COLO668 (cell line): ENCODE results near the gene TMEM217.

Experiments used
- DNase-seq: peaks from one replicate; lab custom pipeline; 2025; ENCODE audit not compliant: unreplicated experiment; lab: John Stamatoyannopoulos, UW

TMEM217 gene

DNA sequence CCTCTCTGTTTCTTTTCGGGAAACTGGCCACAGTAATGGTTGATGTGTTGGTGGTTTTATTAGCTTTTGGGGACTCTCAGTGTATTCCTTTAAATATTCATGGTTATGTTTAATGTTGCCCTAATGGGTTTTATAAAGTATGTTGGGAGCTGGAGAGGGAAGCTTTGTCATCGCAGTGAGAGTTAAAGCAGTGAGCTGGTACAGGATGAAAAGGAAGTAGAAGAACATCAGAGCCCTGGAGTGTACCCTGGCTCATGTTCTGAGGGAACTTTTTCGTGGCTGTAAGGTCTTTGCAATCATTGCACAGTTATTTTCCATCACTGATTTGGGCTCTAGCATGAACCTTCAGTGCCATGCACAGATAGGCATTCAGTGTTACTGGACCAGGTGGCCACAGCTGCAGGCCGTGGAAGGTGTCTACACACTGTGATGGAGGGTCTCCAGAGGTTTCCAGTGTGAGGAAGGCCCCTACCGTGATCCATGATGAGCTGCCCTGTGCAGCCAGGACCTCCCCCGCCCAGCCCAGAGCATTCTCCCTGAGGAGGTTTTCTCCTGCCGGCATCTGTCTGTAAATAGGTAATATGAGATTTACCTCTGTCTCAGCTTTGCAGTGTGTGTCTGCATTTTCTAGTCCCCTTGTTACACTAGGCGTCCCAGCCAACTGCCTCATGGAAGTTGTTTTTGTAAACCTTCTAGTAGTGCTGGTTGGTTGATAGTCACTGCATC is 22.4 kb upstream of the TMEM217 start:
- DNase-seq: no peak

DNA sequence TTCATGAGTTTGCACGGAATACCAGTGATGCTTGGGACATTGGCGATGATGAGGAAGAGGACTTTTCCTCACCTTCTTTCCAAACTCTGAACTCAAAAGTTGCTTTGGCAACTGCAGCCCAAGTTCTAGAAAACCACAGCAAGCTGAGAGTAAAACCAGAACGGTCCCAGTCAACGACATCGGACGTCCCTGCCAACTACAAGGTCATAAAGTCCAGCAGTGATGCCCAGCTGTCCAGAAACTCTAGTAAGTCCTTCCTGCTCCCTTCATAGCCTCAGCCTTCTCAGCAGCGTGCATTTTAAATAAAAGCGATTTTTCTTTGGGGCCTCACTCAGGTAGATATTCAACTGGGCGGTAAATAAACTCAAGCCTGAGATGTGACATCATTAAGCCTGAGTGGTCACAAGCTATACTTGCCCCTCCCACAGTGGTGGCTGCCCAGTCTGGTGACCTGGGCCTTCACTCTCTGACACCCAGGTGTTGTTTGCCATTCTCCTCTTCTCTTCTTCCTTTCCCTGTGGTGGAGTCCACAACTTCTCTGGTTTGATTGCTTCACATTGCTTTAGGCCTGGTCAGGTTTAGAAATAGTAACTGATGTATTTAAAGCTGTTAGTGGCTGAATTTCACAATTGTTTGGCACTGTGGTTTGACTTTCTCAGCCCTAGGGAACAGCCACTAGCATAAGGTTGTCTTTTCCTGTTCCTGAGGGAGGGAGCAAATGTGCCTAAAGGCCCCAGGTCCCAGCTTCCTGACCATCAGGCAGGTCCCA is 21.6 kb upstream of the TMEM217 start:
- no peak for DNase-seq

DNA sequence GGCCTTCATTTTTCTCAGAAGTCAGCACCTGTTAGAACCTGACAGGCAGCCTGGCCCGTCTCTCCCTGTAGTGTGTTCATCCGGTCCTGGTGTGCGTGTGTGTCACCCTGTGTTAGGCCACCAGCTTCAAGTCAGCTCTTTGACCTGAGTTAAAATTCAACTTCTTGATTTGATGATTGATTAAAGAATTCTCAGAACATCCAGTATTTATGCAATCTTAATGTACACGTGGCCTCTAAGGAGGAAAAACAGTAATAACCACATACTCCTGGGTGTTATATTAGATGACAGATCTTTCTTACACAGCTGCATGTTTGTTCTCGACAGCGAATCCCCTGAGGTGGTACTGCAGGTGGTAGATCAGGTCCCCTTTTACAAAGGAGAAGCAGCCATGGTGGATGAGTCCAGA is 19.1 kb upstream of the TMEM217 start:
- no peak for DNase-seq

DNA sequence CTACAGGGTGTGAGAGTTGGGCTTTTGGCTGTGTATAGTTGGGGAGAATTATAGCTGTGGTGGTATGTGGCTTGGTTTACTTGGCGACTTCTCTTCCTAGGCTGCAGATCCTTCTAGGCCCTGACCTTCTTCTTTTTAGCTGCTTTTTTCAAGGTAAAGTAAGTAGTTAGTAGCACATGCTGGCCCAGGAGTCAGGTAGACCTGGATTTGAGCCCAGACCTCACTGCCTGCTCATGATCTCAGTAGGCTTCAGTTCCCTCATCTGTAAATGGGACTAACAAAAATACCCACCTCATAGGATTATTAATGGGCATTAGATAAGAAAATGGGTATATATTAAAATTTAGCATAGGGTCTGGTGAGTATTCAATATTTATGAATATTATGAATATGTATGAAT is 17.4 kb upstream of the TMEM217 start:
- DNase-seq: no peak

DNA sequence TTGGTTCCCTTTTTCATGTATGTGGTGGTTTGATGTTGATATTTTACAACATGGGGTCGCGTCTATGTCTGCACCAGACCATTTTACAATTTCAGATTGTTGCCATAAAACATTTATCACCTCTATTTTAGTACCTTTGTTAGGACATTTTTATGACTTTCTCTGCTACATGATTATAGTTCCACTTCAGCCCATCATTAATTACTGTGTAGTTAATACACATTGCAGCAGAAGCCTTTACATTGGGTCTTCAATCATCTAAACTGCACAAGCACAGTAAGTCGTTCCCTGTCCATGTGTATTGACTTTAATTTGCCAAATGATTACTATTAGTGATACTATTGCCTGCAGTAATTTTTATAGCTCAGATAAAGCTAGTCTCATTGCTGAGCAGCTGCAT is 15.7 kb upstream of the TMEM217 start:
- DNase-seq: no peak

DNA sequence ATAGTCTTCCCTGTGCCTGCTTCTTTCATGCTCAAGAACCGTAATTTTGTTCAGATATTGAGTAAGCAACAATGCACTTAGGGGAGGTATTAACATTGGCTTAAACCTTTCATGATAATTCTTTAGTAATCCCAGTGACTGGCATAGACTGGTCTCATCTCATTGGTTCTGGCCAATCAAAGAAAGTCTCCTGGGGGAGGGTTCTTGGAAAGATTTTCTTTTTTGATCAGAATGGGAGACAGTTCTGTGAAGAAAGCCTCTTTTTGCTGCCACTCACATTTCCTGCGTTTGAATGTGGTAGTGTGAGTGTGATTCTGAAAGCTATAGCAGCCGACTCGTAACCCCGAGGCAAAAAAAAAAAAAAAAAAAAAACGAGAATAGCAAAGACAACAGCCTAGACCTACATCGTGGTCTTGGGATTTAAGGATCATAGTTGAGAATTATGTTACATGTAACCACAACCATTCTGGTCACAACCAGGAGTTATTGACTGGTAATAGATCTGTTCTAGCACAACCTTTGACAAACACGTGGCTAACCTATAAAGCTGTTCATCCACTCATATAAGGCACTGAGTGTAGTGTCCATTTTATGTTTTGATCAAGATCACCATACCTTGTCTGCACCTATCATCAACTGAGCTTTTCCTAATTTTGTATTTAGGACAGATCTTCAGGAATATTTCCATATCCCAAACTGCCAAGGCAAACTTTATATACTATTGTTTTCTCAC is 15.1 kb upstream of the TMEM217 start:
- DNase-seq: no peak

DNA sequence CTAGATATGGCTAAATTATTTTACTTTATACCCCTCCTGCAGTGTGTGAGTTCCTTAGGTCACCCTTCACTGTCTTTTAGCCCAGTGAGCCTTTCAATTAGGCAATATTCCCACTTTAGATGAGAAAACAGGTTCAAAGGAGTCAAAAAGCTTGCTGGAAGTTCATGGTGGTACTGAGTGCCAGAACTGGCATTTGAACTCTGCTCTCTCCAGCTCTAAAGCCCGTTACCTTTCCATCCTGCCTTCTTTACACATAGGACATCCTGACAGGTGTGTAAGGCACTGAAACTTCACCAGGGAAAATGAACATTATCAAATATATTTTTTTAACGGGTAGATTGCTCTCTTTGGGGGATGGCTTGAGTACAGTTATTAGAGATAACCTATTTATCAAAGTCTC is 11.2 kb upstream of the TMEM217 start:
- no peak for DNase-seq

DNA sequence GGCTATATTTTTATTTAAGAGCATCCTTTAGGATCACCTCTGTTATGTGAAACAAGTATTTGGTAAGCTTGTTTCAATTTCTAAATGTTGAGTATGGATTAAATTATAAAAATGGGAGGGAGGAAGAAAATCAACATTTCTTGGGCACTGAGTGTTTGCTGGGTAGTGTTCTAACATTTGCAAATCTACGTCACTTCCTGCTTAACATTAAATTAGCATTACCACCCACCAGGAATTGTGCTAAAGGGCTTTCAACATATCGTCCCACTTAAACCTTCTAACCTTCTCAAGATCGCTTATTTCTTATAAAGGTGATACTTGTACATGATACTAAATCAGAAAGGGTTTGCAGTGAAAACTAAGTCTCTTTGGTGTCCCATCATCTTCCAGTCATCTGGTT is 7.9 kb upstream of the TMEM217 start:
- DNase-seq: no peak

DNA sequence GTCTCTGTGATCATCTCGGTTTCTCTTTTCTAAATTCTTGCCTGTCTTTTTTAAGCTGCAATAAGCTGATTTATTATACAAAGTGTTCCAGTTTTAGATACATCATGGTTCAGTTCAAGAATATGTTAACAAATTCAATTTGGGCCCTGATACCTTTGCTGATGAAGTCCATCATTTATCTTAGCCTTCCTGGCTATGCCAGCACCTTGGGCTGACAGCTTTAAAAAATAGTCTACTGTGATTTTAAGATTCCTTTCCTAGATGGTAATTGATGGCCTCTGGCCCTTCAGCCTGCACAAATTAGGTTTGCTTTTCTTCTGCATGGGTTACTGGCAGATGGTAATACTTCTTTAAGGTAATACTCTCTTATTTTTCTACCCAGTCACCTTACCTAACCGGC is 7.1 kb upstream of the TMEM217 start:
- DNase-seq: no peak

DNA sequence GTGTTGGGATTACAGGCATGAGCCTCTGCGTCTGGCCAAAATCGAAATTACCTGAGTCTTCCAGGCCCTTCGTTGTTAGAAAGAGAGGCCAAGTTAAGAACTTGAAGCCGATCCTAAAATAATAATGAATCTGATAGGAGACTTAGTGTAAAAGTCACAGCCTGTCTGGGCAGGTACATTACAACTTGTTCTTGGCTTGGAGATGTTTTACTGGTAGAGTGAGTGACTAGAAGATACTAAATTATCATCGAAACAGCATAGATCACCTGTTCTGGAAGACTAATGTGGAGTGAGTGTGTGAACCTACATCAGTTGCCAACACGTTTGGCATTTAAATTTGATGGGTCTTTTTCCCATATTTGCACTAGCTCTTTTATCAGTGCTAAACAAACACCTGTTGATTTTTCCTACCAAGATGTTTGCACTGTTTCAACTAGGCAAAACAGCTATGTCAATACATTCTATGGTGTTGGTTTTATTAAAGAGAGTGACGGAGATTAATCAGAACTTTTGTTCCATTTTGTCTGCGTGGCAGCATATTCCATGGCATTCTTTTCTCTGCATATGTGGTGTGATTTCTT is 4.6 kb upstream of the TMEM217 start:
- DNase-seq: no peak

DNA sequence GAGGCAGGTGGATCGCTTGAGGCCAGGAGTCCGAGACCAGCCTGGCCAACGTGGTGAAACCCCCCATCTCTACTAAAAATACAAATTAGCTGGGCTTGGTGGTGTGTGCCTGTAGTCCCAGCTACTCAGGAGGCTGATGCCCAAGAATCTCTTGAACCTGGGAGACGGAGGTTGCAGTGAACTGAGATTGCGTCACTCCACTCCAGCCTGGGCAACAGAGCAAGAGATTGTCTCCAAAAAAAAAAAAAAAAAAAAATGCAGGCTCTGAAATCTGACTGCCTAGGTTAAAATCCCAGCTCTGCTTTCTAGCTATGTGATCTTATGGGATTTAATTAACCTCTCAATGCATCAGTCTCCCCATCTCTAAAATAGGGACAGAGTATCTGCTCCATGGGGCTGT is 3.3 kb upstream of the TMEM217 start:
- no peak for DNase-seq

DNA sequence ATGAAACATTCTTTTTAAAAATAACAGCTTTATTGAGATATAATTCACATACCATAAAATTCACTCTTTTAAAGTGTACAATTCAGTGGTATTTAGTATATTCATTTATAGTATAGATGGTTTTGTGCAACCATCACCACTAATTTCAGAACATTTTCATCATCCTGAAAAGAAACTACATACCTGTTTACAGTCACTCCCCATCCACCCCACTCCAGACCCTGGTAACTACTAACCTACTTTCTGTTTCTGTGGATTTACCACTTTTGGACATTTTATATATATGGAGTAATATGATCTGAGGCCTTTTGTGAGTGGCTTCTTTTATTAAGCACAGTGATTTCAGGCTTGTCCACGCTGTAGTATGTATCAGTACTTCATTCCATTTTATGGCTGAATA is 2.5 kb upstream of the TMEM217 start:
- no peak for DNase-seq

DNA sequence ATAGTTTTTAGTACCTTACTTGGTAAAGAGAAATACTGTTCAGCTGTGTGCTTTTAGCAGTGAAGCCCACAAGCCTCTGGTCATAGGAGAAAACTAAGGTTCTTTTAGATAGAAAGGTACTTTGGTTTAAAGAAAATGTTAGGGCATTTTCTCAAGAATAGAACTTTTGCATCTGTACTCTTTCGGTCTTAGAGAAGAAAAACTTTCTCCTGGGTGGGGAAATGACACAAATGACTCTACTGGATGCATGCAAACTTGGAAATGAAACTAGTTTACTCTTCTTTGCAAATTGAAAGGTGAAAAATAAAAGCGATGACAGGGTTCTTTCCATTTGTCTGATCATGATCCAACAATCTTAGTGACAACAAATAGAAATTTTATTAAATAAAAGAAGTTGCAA is 2.1 kb upstream of the TMEM217 start:
- no peak for DNase-seq

DNA sequence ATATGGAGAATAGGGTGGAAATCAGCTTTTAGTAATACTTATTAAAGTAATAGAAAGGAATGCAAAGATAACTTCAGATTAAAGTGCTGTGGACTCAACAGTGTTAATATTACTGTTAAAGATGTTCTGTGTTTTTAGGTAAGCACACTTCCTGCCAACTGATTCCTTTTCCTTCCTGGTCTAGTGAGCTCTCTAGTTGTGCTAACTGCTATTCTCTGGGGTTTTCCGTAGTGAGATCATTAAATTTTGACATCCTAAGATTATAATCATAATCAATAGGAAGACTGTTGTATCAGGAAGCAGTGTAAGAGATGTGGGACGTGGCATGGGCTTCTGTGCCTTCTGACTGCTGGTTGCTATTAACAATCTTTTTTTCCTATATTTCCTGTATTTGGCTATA is 1.2 kb upstream of the TMEM217 start:
- no peak for DNase-seq

DNA sequence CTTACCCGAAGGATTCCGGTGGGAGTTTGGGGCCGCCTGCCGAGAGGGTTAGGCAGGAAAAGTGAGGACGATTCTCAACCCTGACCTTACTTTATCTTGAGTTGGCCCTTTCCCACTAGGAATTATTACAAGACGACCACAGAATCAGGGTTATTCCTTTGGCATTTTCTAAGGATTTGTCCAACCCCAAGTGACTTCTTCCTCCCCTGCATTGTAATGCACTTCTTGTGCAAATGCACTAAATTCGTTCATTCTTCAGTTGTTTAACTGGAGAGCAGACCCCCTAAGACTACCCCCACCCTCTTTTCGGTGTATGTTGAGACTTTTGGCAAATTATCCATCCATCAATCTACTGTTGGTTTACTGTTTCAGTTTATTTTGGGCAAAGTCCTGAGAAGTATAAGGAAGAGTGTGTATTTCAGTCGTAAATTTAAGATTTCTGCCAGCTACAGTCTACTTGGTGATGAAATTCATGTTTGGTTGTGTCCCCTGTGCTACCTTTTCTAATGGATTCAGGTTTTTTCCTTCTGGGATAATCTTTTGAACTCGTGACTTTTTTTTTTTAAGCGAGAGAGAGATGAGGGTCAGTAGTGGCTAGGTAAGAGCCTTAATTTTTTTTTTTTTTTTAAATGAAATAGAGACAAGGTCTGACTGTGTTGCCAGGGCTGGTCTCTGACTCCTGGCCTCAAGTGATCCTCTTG is 611 bp upstream of the TMEM217 start:
- no peak for DNase-seq

DNA sequence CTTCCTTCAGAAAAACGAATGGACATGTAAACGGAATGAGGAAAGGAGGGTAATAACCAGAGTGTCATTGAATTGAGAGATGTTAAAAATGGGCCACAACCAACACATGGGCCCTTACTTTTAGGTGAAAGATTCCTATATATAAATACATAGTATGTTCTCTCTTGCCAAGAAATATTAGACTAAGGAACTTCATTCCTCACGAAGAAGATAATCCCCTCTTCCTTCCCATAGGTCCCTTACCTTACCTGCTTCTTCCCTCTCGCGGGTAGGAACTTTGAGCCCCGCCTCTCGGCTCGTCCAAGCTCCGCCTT is 667 bp downstream of the TMEM217 start:
- DNase-seq: no peak

DNA sequence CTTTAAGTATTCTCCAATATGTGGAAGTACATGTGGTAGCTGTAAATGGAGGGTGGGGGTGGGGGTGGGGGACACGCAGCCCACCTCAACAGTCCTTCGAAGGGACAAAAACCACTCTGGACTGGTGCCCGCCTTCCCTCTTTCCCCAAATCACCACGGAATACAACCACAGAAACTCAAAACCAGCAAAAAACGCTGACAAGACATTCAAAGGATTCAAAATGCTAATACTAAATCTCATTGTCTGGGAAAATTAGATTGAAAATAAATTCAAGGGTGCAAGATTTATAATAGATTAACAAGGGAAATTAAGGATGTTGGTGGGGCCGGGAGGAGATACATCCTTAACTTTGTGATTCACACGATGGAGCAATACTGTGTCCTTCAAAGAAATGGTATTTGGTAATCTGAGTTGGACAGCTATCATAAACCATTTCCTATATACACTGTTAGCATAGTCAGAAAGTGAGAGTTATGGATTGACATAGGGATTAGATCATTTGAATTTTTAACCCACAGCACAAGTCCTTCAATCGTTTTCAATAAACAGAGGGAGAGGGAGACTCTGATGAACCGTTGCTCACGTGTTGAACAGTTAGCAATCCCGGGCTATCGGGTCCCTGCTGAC is 1.1 kb downstream of the TMEM217 start:
- DNase-seq: no peak

DNA sequence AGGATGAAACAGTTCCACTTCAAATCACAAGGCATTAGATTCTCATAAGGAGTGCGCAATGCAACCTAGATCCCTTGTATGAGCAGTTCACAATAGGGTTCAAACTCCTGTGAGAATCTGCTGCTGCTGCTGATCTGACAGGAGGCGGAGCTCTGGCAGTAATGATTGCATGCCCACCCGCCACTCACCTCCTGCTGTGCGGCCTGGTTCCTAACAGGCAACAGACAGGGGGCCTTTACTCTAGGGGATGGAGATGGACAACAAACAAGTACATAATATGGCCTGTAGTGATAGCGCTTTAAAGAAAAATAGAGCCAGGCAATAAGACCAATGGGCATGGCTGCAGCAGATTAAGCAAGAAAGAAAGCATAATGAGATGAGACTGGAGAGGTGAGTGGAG is 3.1 kb downstream of the TMEM217 start:
- no peak for DNase-seq

DNA sequence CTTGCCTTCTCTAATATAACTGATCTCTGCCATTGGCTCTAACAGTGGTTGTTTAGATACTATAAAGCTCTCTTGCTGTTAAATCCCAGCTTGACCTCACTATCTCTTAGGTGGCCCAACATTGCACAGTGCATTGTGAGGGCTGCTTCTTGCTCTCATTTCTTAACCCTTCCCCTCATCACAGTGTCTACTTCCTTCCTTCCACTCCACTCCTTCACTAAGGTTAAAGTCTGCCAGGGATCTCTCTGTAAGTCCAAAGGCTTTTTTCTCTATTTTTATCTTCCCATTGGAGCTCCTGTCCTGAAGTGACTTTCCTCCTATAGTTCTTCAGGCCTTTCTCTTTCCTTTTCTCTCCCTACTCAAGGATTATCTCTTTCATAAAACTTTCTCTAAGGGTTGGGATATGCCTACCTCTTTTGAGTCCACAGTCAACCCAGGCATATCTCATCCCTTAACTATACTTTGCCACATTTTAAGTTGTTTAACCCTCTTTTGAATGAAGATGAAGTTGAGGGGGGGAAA is 4.4 kb downstream of the TMEM217 start:
- no peak for DNase-seq

DNA sequence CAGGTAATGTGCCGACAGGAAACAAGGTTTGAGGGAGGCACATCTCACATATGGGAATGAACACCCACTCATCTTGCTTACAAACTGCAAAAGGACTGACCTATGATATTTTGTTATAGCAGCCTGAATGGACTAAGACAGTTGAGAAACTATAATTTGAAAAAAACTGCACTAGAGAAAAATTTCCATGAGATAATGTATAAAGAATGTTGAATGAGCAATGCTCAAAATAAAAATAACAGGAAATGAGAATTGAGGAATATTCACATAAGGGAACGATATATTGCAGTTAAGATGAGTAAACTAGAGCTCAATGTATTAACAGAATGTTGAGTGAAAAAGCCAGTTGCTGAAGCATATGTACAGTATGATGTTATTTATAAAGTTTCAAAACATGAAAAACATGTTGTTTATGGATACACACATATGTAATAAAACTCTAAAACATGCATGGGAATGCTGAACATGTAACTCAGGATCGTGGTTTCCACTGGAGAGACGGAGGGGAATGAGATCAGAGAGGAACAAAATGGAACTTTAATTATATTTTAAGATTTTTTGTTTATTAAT is 6.6 kb downstream of the TMEM217 start:
- DNase-seq: no peak
